HCT116 (cell line): ENCODE measurements around the gene PKD2L1. TPM values are rescaled to one million over a fixed set of nuclear protein-coding genes. Genes with fewer than 3 reads are reported as not detected.

Experiments
- ATAC-seq: fragments of 200-7000 bp; cut with Tn5 transposase; 2 replicates; pipeline ENCODE4 v1.9.1; 2020; ENCODE audit warnings: mild to moderate bottlenecking, moderate library complexity
- BruUV-seq: library from RNA; stranded (reverse); fragments of 400-500 nt; replicated peaks from 2 replicates; lab custom pipeline; 2021; lab: Mats Ljungman, UMichigan
- CTCF ChIA-PET: fragments of 300-600 bp; sonication (Branson Sonifier 250); formaldehyde crosslinking; loops from one replicate; lab custom pipeline; 2021; ENCODE audit warnings: antibody characterized with exemption; lab: Charles Lee
- POLR2A ChIA-PET: fragments of 300-600, 350-600 bp; sonication (Branson Sonifier 250); formaldehyde crosslinking; loops from one replicate; lab custom pipeline; 2021; ENCODE audit warnings: antibody characterized with exemption; lab: Charles Lee
- RAD21 ChIA-PET, 2 experiments: fragments of 300-600 bp; sonication (Branson Sonifier 250); formaldehyde crosslinking; loops; one replicate each; lab custom pipeline; 2023; ENCODE audit warnings: low total read pairs in 2 of 2; ENCODE audit not compliant: uncharacterized antibody in 2 of 2, unreplicated experiment in 2 of 2, low non-redundant PET in 1 of 2; lab: Charles Lee
- DNase-seq: peaks from one replicate; pipeline ENCODE4 v3.0.0-alpha.2; 2010; ENCODE audit warnings: low read depth, low spot score
- H2AFZ ChIP-seq: fragments of 200-600 bp; shearing (Covaris generic), sonication (generic); 2 replicates; pipeline ENCODE4 v1.6.1; 2017; ENCODE audit warnings: low read depth, mixed run types, mixed read lengths, antibody characterized with exemption, low read length; ENCODE audit not compliant: poor library complexity, severe bottlenecking
- H3K27ac ChIP-seq: 2 replicates; pipeline ENCODE4 v1.5.1; 2012; ENCODE audit warnings: low read depth, low read length
- H3K27me3 ChIP-seq: fragments of 200-600 bp; sonication (generic); 2 replicates; pipeline ENCODE4 v1.6.1; 2016; ENCODE audit warnings: mixed run types, low read length, mixed read lengths; ENCODE audit not compliant: insufficient read depth
- H3K36me3 ChIP-seq, 2 experiments: fragments of 200-500 bp in 1 of 2; fragments of 200-600 bp in 1 of 2; sonication (Bioruptor generic) in 1 of 2; sonication (generic) in 1 of 2; 2 replicates each; pipeline versions ENCODE4 v1.5.1 to v1.6.1; 2014 to 2016; ENCODE audit warnings: low read length in 2 of 2, inconsistent platforms in 1 of 2, mixed read lengths in 1 of 2, mixed run types in 1 of 2; ENCODE audit not compliant: insufficient read depth in 2 of 2, control insufficient read depth in 1 of 2
- H3K4me1 ChIP-seq, 2 experiments: fragments of 200-600 bp in 1 of 2; sonication (generic) in 1 of 2; 2 replicates each; pipeline versions ENCODE4 v1.5.1 to v1.6.1; 2012 to 2017; ENCODE audit warnings: low read length in 2 of 2, inconsistent platforms in 1 of 2, mild to moderate bottlenecking in 1 of 2, mixed read lengths in 1 of 2, mixed run types in 1 of 2, moderate library complexity in 1 of 2; ENCODE audit not compliant: insufficient read depth in 2 of 2, control insufficient read depth in 1 of 2
- H3K4me2 ChIP-seq: fragments of 200-600 bp; sonication (generic); 2 replicates; pipeline ENCODE4 v1.6.1; 2017; ENCODE audit warnings: mixed run types, low read length, mixed read lengths
- H3K4me3 ChIP-seq, 2 experiments: fragments of 200-600 bp in 1 of 2; sonication (generic) in 1 of 2; replicated peaks in 1 of 2; 2 replicates each; pipeline ENCODE4 v1.5.1; 2011 to 2016; ENCODE audit warnings: low read length in 2 of 2, control low read depth in 1 of 2, low read depth in 1 of 2, mild to moderate bottlenecking in 1 of 2, mixed read lengths in 1 of 2, mixed run types in 1 of 2
- H3K79me2 ChIP-seq: fragments of 200-600 bp; sonication (generic); 2 replicates; pipeline ENCODE4 v1.6.1; 2017; ENCODE audit warnings: mild to moderate bottlenecking, mixed run types, low read length, moderate library complexity, mixed read lengths; ENCODE audit not compliant: insufficient read depth
- H3K9ac ChIP-seq: fragments of 200-600 bp; sonication (generic); 2 replicates; pipeline ENCODE4 v1.6.1; 2016; ENCODE audit warnings: low read length, mixed read lengths
- H3K9me2 ChIP-seq: fragments of 200-600 bp; sonication (generic), shearing (Covaris generic); 2 replicates; pipeline ENCODE4 v1.6.1; 2017; ENCODE audit warnings: mixed run types, mild to moderate bottlenecking, moderate library complexity; ENCODE audit not compliant: insufficient read depth
- H3K9me3 ChIP-seq, 2 experiments: fragments of 200-500 bp in 1 of 2; fragments of 200-600 bp in 1 of 2; sonication (Bioruptor generic) in 1 of 2; sonication (generic) in 1 of 2; 2 replicates each; pipeline ENCODE4 v1.6.1; 2014 to 2017; ENCODE audit warnings: low read length in 2 of 2, mixed read lengths in 2 of 2, inconsistent platforms in 1 of 2, low read depth in 1 of 2, mild to moderate bottlenecking in 1 of 2, mixed run types in 1 of 2, moderate library complexity in 1 of 2; ENCODE audit not compliant: control insufficient read depth in 1 of 2, insufficient read depth in 1 of 2
- H4K20me1 ChIP-seq: fragments of 200-600 bp; sonication (generic), shearing (Covaris generic); 2 replicates; pipeline ENCODE4 v1.6.1; 2017; ENCODE audit warnings: mixed run types, mild to moderate bottlenecking, moderate library complexity; ENCODE audit not compliant: insufficient read depth
- CTCF ChIP-seq, 3 experiments: fragments of 200-600 bp in 1 of 3; sonication (generic) in 1 of 3; IDR thresholded peaks in 2 of 3; conservative IDR thresholded peaks in 1 of 3; 2 replicates each; pipeline ENCODE4 v1.5.1; 2012 to 2017; ENCODE audit warnings: low read depth in 2 of 3, low read length in 2 of 3, antibody characterized with exemption in 1 of 3, borderline replicate concordance in 1 of 3, control low read depth in 1 of 3, mild to moderate bottlenecking in 1 of 3, mixed read lengths in 1 of 3, mixed run types in 1 of 3, moderate library complexity in 1 of 3; ENCODE audit not compliant: insufficient read depth in 1 of 3
- ELF1 ChIP-seq: IDR thresholded peaks from 2 replicates; pipeline ENCODE4 v1.6.1; 2012; ENCODE audit warnings: low read depth, borderline replicate concordance
- JUND ChIP-seq: IDR thresholded peaks from 2 replicates; pipeline ENCODE4 v1.6.1; 2012
- MAX ChIP-seq: IDR thresholded peaks from 2 replicates; pipeline ENCODE4 v1.6.1; 2012
- POLR2A ChIP-seq: IDR thresholded peaks from 2 replicates; pipeline ENCODE4 v1.7.0; 2011; ENCODE audit warnings: borderline replicate concordance; ENCODE audit not compliant: insufficient read depth, insufficient read length; ENCODE audit errors: extremely low read depth
- SIN3A ChIP-seq: IDR thresholded peaks from 2 replicates; pipeline ENCODE4 v1.6.1; 2012; ENCODE audit warnings: low read depth
- SRF ChIP-seq: IDR thresholded peaks from 2 replicates; pipeline ENCODE4 v1.6.1; 2012; ENCODE audit warnings: low read depth
- YY1 ChIP-seq: IDR thresholded peaks from 2 replicates; pipeline ENCODE4 v1.6.1; 2011; ENCODE audit warnings: low read length, low read depth, moderate library complexity, mild to moderate bottlenecking; ENCODE audit not compliant: insufficient replicate concordance; ENCODE audit errors: extremely low read depth
- ZBTB33 ChIP-seq: IDR thresholded peaks from 2 replicates; pipeline ENCODE4 v1.6.1; 2011; ENCODE audit warnings: mild to moderate bottlenecking, low read length, moderate library complexity; ENCODE audit not compliant: insufficient replicate concordance; ENCODE audit errors: extremely low read depth
- ZFX ChIP-seq: fragments of 450-650 bp; IDR thresholded peaks from 2 replicates; pipeline ENCODE4 v1.6.1; 2017
- ZNF274 ChIP-seq: fragments of 200-500 bp; sonication (Bioruptor generic); IDR thresholded peaks from 2 replicates; pipeline ENCODE4 v1.6.1; 2014; ENCODE audit warnings: mild to moderate bottlenecking, low read depth, low read length, inconsistent platforms
- intact Hi-C: fragments of 100-400 bp; cut with micrococcal nuclease; formaldehyde crosslinking; loops from 2 replicates; pipeline ENCODE4 v1.10.0; 2022
- total RNA-seq: library from RNA; stranded (reverse); gene quantifications from one replicate; pipeline ENCODE4 v1.2.1, GENCODE V29; 2021; ENCODE audit not compliant: unreplicated experiment
- TF ChIP-seq, protein P1 (sequence below): IDR thresholded peaks from 2 replicates; pipeline ENCODE4 v1.6.1; 2012

The PKD2L1 gene
- total RNA-seq, 1 experiment from 2014 or later, result 0.17 TPM

DNA sequence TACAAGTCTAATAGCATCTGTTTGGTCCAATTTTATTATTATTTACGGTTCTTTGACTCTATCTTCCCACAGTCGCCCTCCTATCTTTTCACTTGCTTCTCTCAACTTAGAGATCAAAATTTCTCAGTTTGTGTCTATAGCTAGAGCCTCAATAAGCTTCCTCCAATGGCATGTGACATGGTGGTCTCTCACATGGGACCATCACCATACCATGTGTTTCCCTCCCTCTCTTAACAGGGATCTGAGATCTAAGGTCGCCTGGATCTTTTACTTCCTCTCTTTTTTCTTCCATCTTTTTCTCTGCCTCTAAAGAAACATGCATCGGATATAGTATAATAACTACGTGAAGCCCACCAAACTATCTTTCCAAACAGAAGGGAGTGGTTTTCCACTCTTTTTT lies 1.8 kb downstream of the PKD2L1 start:
- H3K36me3 ChIP-seq, result no peaks in the 10 kb centered on the region
- intact Hi-C loops, result no loop called here
- CTCF ChIA-PET, result no interaction called here
- no peaks in the 10 kb centered on the region for H3K9me2 ChIP-seq
- H3K79me2 ChIP-seq, result no peaks in the 10 kb centered on the region
- H3K9ac ChIP-seq, result no peak overlapping the region
- RAD21 ChIA-PET, result no interaction called here
- TF ChIP-seq ZNF274, result no peak
- no peak for TF ChIP-seq MAX
- no peak for TF ChIP-seq ZBTB33
- POLR2A ChIA-PET, result no interaction called here
- H2AFZ ChIP-seq, result no peak overlapping the region
- H3K27ac ChIP-seq, result no peak overlapping the region
- peaks cover 60% of the 10 kb centered on the region; the same call in 1 of the 2 replicates for H3K27me3 ChIP-seq
- DNase-seq, result no peak
- H3K4me1 ChIP-seq, result no peaks in the 10 kb centered on the region
- no TSS peak for BruUV-seq
- H3K9me3 ChIP-seq, result no peaks in the 10 kb centered on the region
- H4K20me1 ChIP-seq, result no peaks in the 10 kb centered on the region
- H3K4me2 ChIP-seq, result no peak overlapping the region
- no peak for ATAC-seq
- no peak overlapping the region for H3K4me3 ChIP-seq

DNA sequence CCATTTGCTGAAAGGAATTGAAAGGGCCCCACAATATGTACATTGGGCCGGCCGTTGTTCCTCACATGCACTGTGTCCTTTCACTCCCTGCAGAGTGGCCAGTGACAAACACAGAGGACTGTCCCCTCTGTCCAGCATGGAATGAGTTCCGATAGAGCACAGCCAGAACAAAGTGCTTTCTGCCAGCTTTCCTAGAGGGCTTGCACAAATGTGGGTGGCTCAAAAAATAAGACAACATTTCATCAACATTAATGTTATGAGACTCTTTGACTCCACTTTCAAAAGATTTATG lies 2.4 kb downstream of the PKD2L1 start:
- Histone ChIP-seq H3K4me2 (no peak overlapping the region), H4K20me1 (no peaks in the 10 kb centered on the region), H3K27ac (no peak overlapping the region), H3K79me2 (no peaks in the 10 kb centered on the region), H3K9me3 (no peaks in the 10 kb centered on the region), H3K36me3 (no peaks in the 10 kb centered on the region), H3K9me2 (no peaks in the 10 kb centered on the region), H3K4me1 (no peaks in the 10 kb centered on the region), H2AFZ (no peak overlapping the region), H3K9ac (no peak overlapping the region), H3K4me3 (no peak overlapping the region), H3K27me3 (peaks cover 55% of the 10 kb centered on the region; the same call in 1 of the 2 replicates)
- POLR2A ChIA-PET, result interaction anchor here (0.6 kb wide), 1 partner anchor 509 kb away, joined by 3 read pairs; no protein-coding TSS in a partner anchor
- CTCF ChIA-PET, result no interaction called here
- TF ChIP-seq ELF1 (no peak), CTCF (IDR thresholded peaks at IDR 0.05 in 2 of 3, conservative IDR thresholded peaks at IDR 0.05 in 1 of 3; ENCODE audit: borderline replicate concordance in 1 of 3, insufficient read depth in 1 of 3, low read depth in 2 of 3, low read length in 2 of 3) (no peak), SRF (no peak), POLR2A (no peak), YY1 (no peak), MAX (no peak), SIN3A (no peak), JUND (no peak), ZFX (no peak)
- TF ChIP-seq, protein P1, sequence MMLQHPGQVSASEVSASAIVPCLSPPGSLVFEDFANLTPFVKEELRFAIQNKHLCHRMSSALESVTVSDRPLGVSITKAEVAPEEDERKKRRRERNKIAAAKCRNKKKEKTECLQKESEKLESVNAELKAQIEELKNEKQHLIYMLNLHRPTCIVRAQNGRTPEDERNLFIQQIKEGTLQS, result no peak
- no peak for ATAC-seq
- BruUV-seq, result no TSS peak
- RAD21 ChIA-PET, result no interaction called here
- no peak for DNase-seq
- intact Hi-C loops, result no loop called here
